H1 (cell line): ENCODE results near the gene TUBGCP2. TPM values are rescaled to one million over a fixed set of nuclear protein-coding genes. Genes with fewer than 3 reads are reported as not detected.

Experiments used
- CTCF ChIA-PET: fragments of 300-600 bp; sonication (Branson Sonifier 250); formaldehyde crosslinking; loops from one replicate; lab custom pipeline; 2021; ENCODE audit not compliant: partially characterized antibody; lab: Charles Lee
- POLR2A ChIA-PET: fragments of 300-600 bp; sonication (Branson Sonifier 250); formaldehyde crosslinking; loops from one replicate; lab custom pipeline; 2021; ENCODE audit warnings: inconsistent platforms; ENCODE audit not compliant: partially characterized antibody; lab: Charles Lee
- DNase-seq, 2 experiments: peaks; one replicate each; pipeline versions ENCODE4 v3.0.0 to v3.0.0-alpha.2; 2010 to 2022; ENCODE audit warnings: low spot score in 2 of 2, low read depth in 1 of 2, mixed read lengths in 1 of 2
- FAIRE-seq: peaks from 2 replicates; lab custom pipeline; 2011; peaks lifted over from hg19 to GRCh38; lab: Jason Lieb, UNC
- H2AFZ ChIP-seq: 2 replicates; pipeline ENCODE4 v1.8.1; 2012; ENCODE audit warnings: low read length, inconsistent platforms
- H2AK5ac ChIP-seq: 2 replicates; pipeline ENCODE4 v1.6.1; 2013; ENCODE audit warnings: low read depth, low read length
- H2BK120ac ChIP-seq: replicated peaks from 2 replicates; pipeline ENCODE3; 2013; ENCODE audit warnings: low read depth, low read length, inconsistent platforms
- H2BK12ac ChIP-seq: 2 replicates; pipeline ENCODE4 v1.6.1; 2013; ENCODE audit warnings: low read depth, low read length
- H2BK15ac ChIP-seq: 2 replicates; pipeline ENCODE4 v1.6.1; 2013; ENCODE audit warnings: low read length
- H2BK20ac ChIP-seq: 2 replicates; pipeline ENCODE4 v1.6.1; 2013; ENCODE audit warnings: low read length
- H2BK5ac ChIP-seq: 2 replicates; pipeline ENCODE4 v1.6.1; 2013; ENCODE audit warnings: low read depth, low read length
- H3K14ac ChIP-seq: 2 replicates; pipeline ENCODE4 v1.6.1; 2013; ENCODE audit warnings: inconsistent platforms; ENCODE audit not compliant: insufficient read length
- H3K18ac ChIP-seq: 2 replicates; pipeline ENCODE4 v1.6.1; 2013; ENCODE audit warnings: low read length; ENCODE audit errors: extremely low read depth
- H3K23ac ChIP-seq: 2 replicates; pipeline ENCODE4 v1.6.1; 2013; ENCODE audit warnings: inconsistent platforms; ENCODE audit not compliant: insufficient read length
- H3K23me2 ChIP-seq: 2 replicates; pipeline ENCODE4 v1.6.1; 2013; ENCODE audit warnings: low read depth, low read length
- H3K27ac ChIP-seq: 2 replicates; pipeline ENCODE4 v1.6.1; 2011; ENCODE audit warnings: low read depth, low read length, inconsistent platforms
- H3K27me3 ChIP-seq, 4 experiments: replicated peaks in 1 of 4; 1 replicate in 1 of 4; 2 replicates in 3 of 4; pipeline versions ENCODE4 v1.6.1 to v1.8.1; 2011 to 2013; ENCODE audit warnings: low read length in 3 of 4, mild to moderate bottlenecking in 3 of 4, inconsistent platforms in 2 of 4, mixed read lengths in 2 of 4, moderate library complexity in 1 of 4; ENCODE audit not compliant: control insufficient read depth in 3 of 4, insufficient read depth in 3 of 4; ENCODE audit errors: extremely low read depth in 1 of 4
- H3K36me3 ChIP-seq, 4 experiments: 2 replicates each; pipeline versions ENCODE4 v1.6.1 to v1.8.1; 2011 to 2013; ENCODE audit warnings: mild to moderate bottlenecking in 4 of 4, low read length in 3 of 4, moderate library complexity in 2 of 4, control low read depth in 1 of 4, inconsistent platforms in 1 of 4; ENCODE audit not compliant: insufficient read depth in 4 of 4, control insufficient read depth in 2 of 4
- H3K4ac ChIP-seq: replicated peaks from 2 replicates; pipeline ENCODE3; 2013; ENCODE audit warnings: low read length, low read depth, mixed read lengths, inconsistent platforms; ENCODE audit not compliant: insufficient read length
- H3K4me1 ChIP-seq, 4 experiments: replicated peaks in 1 of 4; 1 replicate in 1 of 4; 2 replicates in 3 of 4; pipeline versions ENCODE4 v1.6.1 to v1.8.1; 2011 to 2013; ENCODE audit warnings: low read length in 3 of 4, inconsistent platforms in 2 of 4, mixed read lengths in 1 of 4; ENCODE audit not compliant: insufficient read depth in 4 of 4, control insufficient read depth in 3 of 4
- H3K4me2 ChIP-seq, 2 experiments: 2 replicates each; pipeline versions ENCODE4 v1.6.1 to v1.8.1; 2011 to 2013; ENCODE audit warnings: low read depth in 2 of 2, low read length in 2 of 2, control low read depth in 1 of 2, inconsistent platforms in 1 of 2, mild to moderate bottlenecking in 1 of 2; ENCODE audit not compliant: insufficient read depth in 1 of 2
- H3K4me3 ChIP-seq, 4 experiments: fragments of 200-600, 300-600 bp in 1 of 4; sonication (generic), shearing (Covaris generic), sonication (Bioruptor Twin) in 1 of 4; 2 replicates each; pipeline versions ENCODE4 v1.5.1 to v1.8.1; 2011 to 2016; ENCODE audit warnings: low read length in 4 of 4, low read depth in 3 of 4, control low read depth in 2 of 4, inconsistent platforms in 2 of 4, mild to moderate bottlenecking in 2 of 4, mixed read lengths in 1 of 4, moderate library complexity in 1 of 4; ENCODE audit not compliant: insufficient read depth in 2 of 4; ENCODE audit errors: extremely low read depth in 1 of 4
- H3K56ac ChIP-seq: replicated peaks from 2 replicates; pipeline ENCODE3; 2013; ENCODE audit warnings: low read depth, mild to moderate bottlenecking, mixed read lengths, low read length, inconsistent platforms; ENCODE audit not compliant: insufficient read length
- H3K79me1 ChIP-seq: 2 replicates; pipeline ENCODE4 v1.6.1; 2013; ENCODE audit warnings: low read depth, low read length, control low read depth
- H3K79me2 ChIP-seq, 2 experiments: 2 replicates each; pipeline versions ENCODE4 v1.6.1 to v1.8.1; 2012 to 2013; ENCODE audit warnings: low read length in 2 of 2, mild to moderate bottlenecking in 2 of 2, inconsistent platforms in 1 of 2; ENCODE audit not compliant: insufficient read depth in 2 of 2, control insufficient read depth in 1 of 2
- H3K9ac ChIP-seq, 4 experiments: replicated peaks in 1 of 4; 1 replicate in 1 of 4; 2 replicates in 3 of 4; pipeline versions ENCODE4 v1.6.1 to v1.8.1; 2011 to 2013; ENCODE audit warnings: low read depth in 3 of 4, low read length in 3 of 4, control low read depth in 2 of 4, mild to moderate bottlenecking in 2 of 4, moderate library complexity in 2 of 4, inconsistent platforms in 1 of 4; ENCODE audit errors: extremely low read depth in 1 of 4
- H3K9me3 ChIP-seq, 2 experiments: 2 replicates each; pipeline versions ENCODE4 v1.6.1 to v1.8.1; 2012 to 2013; ENCODE audit warnings: mild to moderate bottlenecking in 2 of 2, moderate library complexity in 2 of 2, control low read depth in 1 of 2, inconsistent platforms in 1 of 2, low read depth in 1 of 2, low read length in 1 of 2, mixed read lengths in 1 of 2; ENCODE audit not compliant: insufficient read depth in 2 of 2
- H4K20me1 ChIP-seq, 2 experiments: replicated peaks in 1 of 2; 2 replicates each; pipeline versions ENCODE3 to v1.8.1; 2011 to 2013; ENCODE audit warnings: inconsistent platforms in 2 of 2, low read length in 2 of 2, mild to moderate bottlenecking in 1 of 2; ENCODE audit not compliant: insufficient read depth in 2 of 2, control insufficient read depth in 1 of 2
- H4K5ac ChIP-seq: 2 replicates; pipeline ENCODE4 v1.6.1; 2013; ENCODE audit warnings: low read length, low read depth, mixed read lengths, inconsistent platforms; ENCODE audit not compliant: insufficient read length
- H4K8ac ChIP-seq: 2 replicates; pipeline ENCODE4 v1.8.0; 2013; ENCODE audit warnings: mild to moderate bottlenecking, moderate library complexity, low read length, inconsistent platforms; ENCODE audit not compliant: insufficient read depth; ENCODE audit errors: extremely low read depth
- H4K91ac ChIP-seq: replicated peaks from 2 replicates; pipeline ENCODE3; 2013; ENCODE audit warnings: low read length, mixed read lengths, inconsistent platforms; ENCODE audit not compliant: insufficient read length
- E2F6 ChIP-seq: IDR thresholded peaks from 2 replicates; pipeline ENCODE4 v1.6.1; 2012; ENCODE audit warnings: inconsistent platforms
- NANOG ChIP-seq: IDR thresholded peaks from 2 replicates; pipeline ENCODE4 v1.6.1; 2011; ENCODE audit warnings: low read length, low read depth, mild to moderate bottlenecking, inconsistent platforms; ENCODE audit not compliant: insufficient read depth, poor library complexity, severe bottlenecking
- POLR2A ChIP-seq, 2 experiments: IDR thresholded peaks; 1 replicate in 1 of 2; 2 replicates in 1 of 2; pipeline ENCODE4 v1.6.1; 2011; ENCODE audit warnings: low read depth in 2 of 2, low read length in 2 of 2, mild to moderate bottlenecking in 2 of 2; ENCODE audit errors: control extremely low read depth in 1 of 2
- RAD21 ChIP-seq, 2 experiments: IDR thresholded peaks in 1 of 2; conservative IDR thresholded peaks in 1 of 2; 2 replicates each; pipeline ENCODE4 v1.6.1; 2011; ENCODE audit warnings: low read depth in 2 of 2, low read length in 2 of 2, improper control_type of control experiment in 1 of 2, inconsistent platforms in 1 of 2, mild to moderate bottlenecking in 1 of 2, moderate library complexity in 1 of 2
- RBBP5 ChIP-seq: IDR thresholded peaks from 2 replicates; pipeline ENCODE4 v1.7.1; 2012; ENCODE audit warnings: low read depth, mild to moderate bottlenecking, inconsistent platforms, low read length, moderate library complexity, borderline replicate concordance
- RNF2 ChIP-seq: fragments of 200-900, 300-1000 bp; sonication (generic); IDR thresholded peaks from 2 replicates; pipeline ENCODE4 v1.7.1; 2016; ENCODE audit warnings: borderline replicate concordance, low read depth, mild to moderate bottlenecking, antibody characterized with exemption, low read length; ENCODE audit not compliant: poor library complexity, severe bottlenecking; ENCODE audit errors: missing control alignments
- WGBS, 2 experiments: shearing (Covaris generic) in 1 of 2; methylation state at CpG; one replicate each; pipeline versions ENCODE4 v1.1.6 to v1.1.7; 2013 to 2015; ENCODE audit warnings: low lambda C conversion rate in 2 of 2, mixed read lengths in 2 of 2, inconsistent platforms in 1 of 2, low coverage in 1 of 2, missing lambda C conversion rate in 1 of 2; ENCODE audit not compliant: insufficient replicate concordance in 2 of 2, insufficient coverage in 1 of 2, insufficient read length in 1 of 2; ENCODE audit errors: extremely low coverage in 1 of 2, missing lambda C conversion rate in 1 of 2; 5-methylcytosine and 5-hydroxymethylcytosine counted together
- polyA plus RNA-seq, 7 experiments: library from polyadenylated mRNA; depleted of rRNA in 3 of 7; stranded (reverse) in 5 of 7; unstranded in 2 of 7; fragments of >200 nt in 5 of 7; fragments of 200-250 nt in 2 of 7; gene quantifications; 1 replicate in 5 of 7; 2 replicates in 1 of 7; 4 replicates in 1 of 7; pipeline versions ENCODE4 v1.2.1 to v1.2.3, GENCODE V29; 2011 to 2013; ENCODE audit warnings: missing spikeins in 2 of 7, mixed read lengths in 2 of 7
- total RNA-seq: library from RNA; stranded (reverse); fragmentation: NEBNext Ultra II Directional; extraction: Animal tissue kit (Norgen Biotek cat#: 25700); gene quantifications from 2 replicates; pipeline ENCODE4 v1.2.1, GENCODE V29; 2021
- TF ChIP-seq, protein P1 (sequence below), 3 experiments: IDR thresholded peaks; 1 replicate in 2 of 3; 2 replicates in 1 of 3; pipeline versions ENCODE4 v1.5.1 to v1.6.1; 2011; ENCODE audit warnings: low read length in 3 of 3, mild to moderate bottlenecking in 3 of 3, inconsistent platforms in 2 of 3, low read depth in 1 of 3, moderate library complexity in 1 of 3; ENCODE audit not compliant: insufficient read depth in 1 of 3; ENCODE audit errors: control extremely low read depth in 1 of 3

Gene TUBGCP2
- total and polyA plus RNA-seq, 2 of the 8 experiments (the other 6 are each of a cell fraction or from before 2014, with no cell fraction given), result 34.9 to 51.9 TPM

GRCh38 chr10:133280391-133281059, 28.1 kb downstream of the TUBGCP2 start:
- WGBS, 2 experiments, result 97% methylated on average over 6 of the region's 10 CpGs; no CpG with 5 or more reads in 1 of the 2 experiments
- peaks cover 7 to 39% (median 21%) of the 10 kb centered on the region in 4 experiments for H3K36me3 ChIP-seq
- no peak overlapping the region for H3K9ac ChIP-seq
- TF ChIP-seq RNF2 (no peak), RAD21 (IDR thresholded peaks at IDR 0.05 in 1 of 2, conservative IDR thresholded peaks at IDR 0.05 in 1 of 2; ENCODE audit: low read depth in 2 of 2, low read length in 2 of 2) (no peak), RBBP5 (no peak), POLR2A (IDR thresholded peaks at IDR 0.05; ENCODE audit: control extremely low read depth in 1 of 2, low read depth in 2 of 2, low read length in 2 of 2) (no peak), E2F6 (no peak), NANOG (no peak)
- TF ChIP-seq, protein P1, sequence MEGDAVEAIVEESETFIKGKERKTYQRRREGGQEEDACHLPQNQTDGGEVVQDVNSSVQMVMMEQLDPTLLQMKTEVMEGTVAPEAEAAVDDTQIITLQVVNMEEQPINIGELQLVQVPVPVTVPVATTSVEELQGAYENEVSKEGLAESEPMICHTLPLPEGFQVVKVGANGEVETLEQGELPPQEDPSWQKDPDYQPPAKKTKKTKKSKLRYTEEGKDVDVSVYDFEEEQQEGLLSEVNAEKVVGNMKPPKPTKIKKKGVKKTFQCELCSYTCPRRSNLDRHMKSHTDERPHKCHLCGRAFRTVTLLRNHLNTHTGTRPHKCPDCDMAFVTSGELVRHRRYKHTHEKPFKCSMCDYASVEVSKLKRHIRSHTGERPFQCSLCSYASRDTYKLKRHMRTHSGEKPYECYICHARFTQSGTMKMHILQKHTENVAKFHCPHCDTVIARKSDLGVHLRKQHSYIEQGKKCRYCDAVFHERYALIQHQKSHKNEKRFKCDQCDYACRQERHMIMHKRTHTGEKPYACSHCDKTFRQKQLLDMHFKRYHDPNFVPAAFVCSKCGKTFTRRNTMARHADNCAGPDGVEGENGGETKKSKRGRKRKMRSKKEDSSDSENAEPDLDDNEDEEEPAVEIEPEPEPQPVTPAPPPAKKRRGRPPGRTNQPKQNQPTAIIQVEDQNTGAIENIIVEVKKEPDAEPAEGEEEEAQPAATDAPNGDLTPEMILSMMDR (IDR thresholded peaks at IDR 0.05; ENCODE audit: control extremely low read depth in 1 of 3, insufficient read depth in 1 of 3, low read depth in 1 of 3, low read length in 3 of 3), result no peak

More at GRCh38 chr10:133280391-133281059, 28.1 kb downstream of the TUBGCP2 start:
- H2BK12ac ChIP-seq, result no peak overlapping the region
- H3K4me2 ChIP-seq, result no peak overlapping the region
- CTCF ChIA-PET, result interaction anchor here (0.7 to 2.7 kb wide), 4 partner anchors 19 to 801 kb away, joined by 3 to 12 read pairs (median 3); no protein-coding TSS in a partner anchor
- H3K56ac ChIP-seq, result no peak overlapping the region
- no peak overlapping the region for H2BK15ac ChIP-seq
- no peak overlapping the region for H3K4ac ChIP-seq
- no peak overlapping the region for H3K23ac ChIP-seq
- no peak overlapping the region for H2BK120ac ChIP-seq
- H3K79me2 ChIP-seq, result no peaks in the 10 kb centered on the region
- peaks cover 0 to 10% of the 10 kb centered on the region in 2 experiments for H4K20me1 ChIP-seq
- no peak overlapping the region for H3K14ac ChIP-seq
- H4K91ac ChIP-seq, result no peak overlapping the region
- FAIRE-seq (no peak), DNase-seq (no peak)
- POLR2A ChIA-PET, result no interaction called here
- H3K79me1 ChIP-seq, result no peaks in the 10 kb centered on the region
- H3K9me3 ChIP-seq, result no peaks in the 10 kb centered on the region
- no peak overlapping the region for H2BK5ac ChIP-seq
- H3K23me2 ChIP-seq, result peaks cover 5% of the 10 kb centered on the region; the same call in 1 of the 2 replicates
- H2AK5ac ChIP-seq, result no peak overlapping the region
- no peak overlapping the region for H3K4me3 ChIP-seq
- no peak overlapping the region for H3K27ac ChIP-seq
- H2BK20ac ChIP-seq, result no peak overlapping the region
- no peak overlapping the region for H4K5ac ChIP-seq
- no peak overlapping the region for H2AFZ ChIP-seq
- H3K18ac ChIP-seq, result no peak overlapping the region
- peaks cover 0 to 13% (median 7%) of the 10 kb centered on the region in 4 experiments; a peak in 5 of 7 replicates for H3K4me1 ChIP-seq
- H3K27me3 ChIP-seq, result peaks cover 0 to 7% (median 4%) of the 10 kb centered on the region in 4 experiments; a peak in 5 of 7 replicates
- no peak overlapping the region for H4K8ac ChIP-seq
